GM12892 (cell line): ENCODE results near the gene LSS.
"Not testable (repeated sequence)": the region's sequence is repeated elsewhere in the genome, so short reads cannot be mapped to it uniquely, and the experiment has no call there.

Experiments used
- DNase-seq: peaks from one replicate; pipeline ENCODE4 v3.0.0; 2011; ENCODE audit not compliant: insufficient read length
- FAIRE-seq: peaks from 2 replicates; lab custom pipeline; 2011; peaks lifted over from hg19 to GRCh38; lab: Jason Lieb, UNC
- POLR2A ChIP-seq: IDR thresholded peaks from 2 replicates; pipeline ENCODE4 v1.6.1; 2011; ENCODE audit warnings: low read depth, low read length, control low read depth
- POLR2AphosphoS5 ChIP-seq: IDR thresholded peaks from 2 replicates; pipeline ENCODE4 v1.6.1; 2011; ENCODE audit warnings: low read depth, low read length, control low read depth
- TAF1 ChIP-seq: IDR thresholded peaks from 2 replicates; pipeline ENCODE4 v1.6.1; 2011; ENCODE audit warnings: low read depth, mild to moderate bottlenecking, control low read depth, low read length, borderline replicate concordance

The LSS gene

GRCh38 chr21:46141767-46142581, 86.6 kb downstream of the LSS start:
- FAIRE-seq (no peak), DNase-seq (no peak)
- TF ChIP-seq POLR2AphosphoS5: no peak
- TF ChIP-seq TAF1: no peak
- TF ChIP-seq POLR2A: no peak

GRCh38 chr21:46140352-46141003, 88.1 kb downstream of the LSS start:
- DNase-seq, FAIRE-seq: not testable (repeated sequence)

- DNase-seq (no peak), FAIRE-seq (no peak)
- TF ChIP-seq POLR2A (no peak), TAF1 (no peak), POLR2AphosphoS5 (no peak)
Measured at GRCh38 chr21:46139686-46140085, 88.9 kb downstream of the LSS start.

GRCh38 chr21:46138383-46138970, 90.1 kb downstream of the LSS start:
- DNase-seq (no peak), FAIRE-seq (no peak)
- no peak for TF ChIP-seq POLR2A
